H9 (cell line): ENCODE measurements around the gene JARID2. TPM values are rescaled to one million over a fixed set of nuclear protein-coding genes. Genes with fewer than 3 reads are reported as not detected.

ENCODE experiments used
- DNase-seq: peaks from one replicate; pipeline ENCODE4 v3.0.0-alpha.2; 2017
- H2AFZ ChIP-seq: one replicate; pipeline ENCODE4 v1.6.1; 2013; ENCODE audit warnings: mild to moderate bottlenecking, low read length, control low read depth, moderate library complexity
- H2AK5ac ChIP-seq: 2 replicates; pipeline ENCODE4 v1.6.1; 2013; ENCODE audit warnings: low read length, control low read depth, mixed read lengths; ENCODE audit not compliant: insufficient read length
- H2BK120ac ChIP-seq: one replicate; pipeline ENCODE4 v1.6.1; 2013; ENCODE audit warnings: low read depth, mild to moderate bottlenecking, low read length, control low read depth, inconsistent platforms; ENCODE audit not compliant: poor library complexity, severe bottlenecking
- H2BK12ac ChIP-seq: 2 replicates; pipeline ENCODE4 v1.6.1; 2013; ENCODE audit warnings: low read length, control low read depth, mixed read lengths, low read depth; ENCODE audit not compliant: insufficient read length
- H2BK15ac ChIP-seq: 2 replicates; pipeline ENCODE4 v1.6.1; 2013; ENCODE audit warnings: low read depth, low read length, control low read depth
- H2BK20ac ChIP-seq: one replicate; pipeline ENCODE4 v1.6.1; 2013; ENCODE audit warnings: low read depth, mild to moderate bottlenecking, low read length, control low read depth, inconsistent platforms; ENCODE audit not compliant: poor library complexity, severe bottlenecking
- H2BK5ac ChIP-seq: 2 replicates; pipeline ENCODE4 v1.6.1; 2013; ENCODE audit warnings: low read length, control low read depth, mixed read lengths; ENCODE audit not compliant: insufficient read length
- H3K14ac ChIP-seq: 2 replicates; pipeline ENCODE4 v1.6.1; 2013; ENCODE audit warnings: low read length, control low read depth; ENCODE audit not compliant: insufficient read depth
- H3K18ac ChIP-seq: 2 replicates; pipeline ENCODE4 v1.6.1; 2013; ENCODE audit warnings: low read depth, mild to moderate bottlenecking, mixed read lengths, low read length, control low read depth; ENCODE audit not compliant: insufficient read length
- H3K23ac ChIP-seq: 2 replicates; pipeline ENCODE4 v1.6.1; 2013; ENCODE audit warnings: low read length, control low read depth, mixed read lengths, low read depth; ENCODE audit not compliant: insufficient read length
- H3K23me2 ChIP-seq: 2 replicates; pipeline ENCODE4 v1.6.1; 2013; ENCODE audit warnings: low read depth, mild to moderate bottlenecking, mixed read lengths, low read length, control low read depth; ENCODE audit not compliant: insufficient read length, poor library complexity, severe bottlenecking
- H3K27ac ChIP-seq: 2 replicates; pipeline ENCODE4 v1.5.1; 2013; ENCODE audit warnings: low read length, control low read depth, mixed read lengths, low read depth; ENCODE audit not compliant: insufficient read length
- H3K27me3 ChIP-seq: 2 replicates; pipeline ENCODE4 v1.6.1; 2013; ENCODE audit warnings: low read length, control low read depth, inconsistent platforms; ENCODE audit not compliant: insufficient read depth
- H3K4ac ChIP-seq: 2 replicates; pipeline ENCODE4 v1.6.1; 2013; ENCODE audit warnings: low read depth, mild to moderate bottlenecking, control low read depth, inconsistent platforms, low read length, moderate library complexity
- H3K4me1 ChIP-seq: 2 replicates; pipeline ENCODE4 v1.6.1; 2013; ENCODE audit warnings: low read length, control low read depth, inconsistent platforms; ENCODE audit not compliant: insufficient read depth
- H3K4me2 ChIP-seq: 2 replicates; pipeline ENCODE4 v1.6.1; 2013; ENCODE audit warnings: low read length, control low read depth, mixed read lengths; ENCODE audit not compliant: insufficient read length, insufficient read depth
- H3K56ac ChIP-seq: 2 replicates; pipeline ENCODE4 v1.6.1; 2013; ENCODE audit warnings: low read depth, mild to moderate bottlenecking, mixed read lengths, low read length, control low read depth; ENCODE audit not compliant: insufficient read length
- H3K79me1 ChIP-seq: 2 replicates; pipeline ENCODE4 v1.6.1; 2013; ENCODE audit warnings: low read depth, mild to moderate bottlenecking, moderate library complexity, low read length, control low read depth, inconsistent platforms; ENCODE audit not compliant: insufficient read depth, poor library complexity, severe bottlenecking
- H3K79me2 ChIP-seq: 2 replicates; pipeline ENCODE4 v1.6.1; 2013; ENCODE audit warnings: low read length, control low read depth, inconsistent platforms; ENCODE audit not compliant: insufficient read depth
- H3K9ac ChIP-seq: 2 replicates; pipeline ENCODE4 v1.6.1; 2013; ENCODE audit warnings: low read length, control low read depth, mixed read lengths; ENCODE audit not compliant: insufficient read length; ENCODE audit errors: extremely low read depth
- H3K9me3 ChIP-seq: one replicate; pipeline ENCODE4 v1.6.1; 2013; ENCODE audit warnings: low read depth, low read length, inconsistent platforms; ENCODE audit not compliant: control insufficient read depth
- H3T11ph ChIP-seq: one replicate; pipeline ENCODE4 v1.6.1; 2013; ENCODE audit warnings: mild to moderate bottlenecking, low read length, control low read depth, inconsistent platforms
- H4K20me1 ChIP-seq: one replicate; pipeline ENCODE4 v1.6.1; 2013; ENCODE audit not compliant: control insufficient read depth, insufficient read length, insufficient read depth
- H4K5ac ChIP-seq: 2 replicates; pipeline ENCODE4 v1.6.1; 2013; ENCODE audit warnings: low read depth, mild to moderate bottlenecking, mixed read lengths, low read length, control low read depth; ENCODE audit not compliant: insufficient read length
- H4K8ac ChIP-seq: replicated peaks from 2 replicates; pipeline ENCODE4 v1.6.1; 2013; ENCODE audit warnings: low read length, control low read depth, mixed read lengths, low read depth; ENCODE audit not compliant: insufficient read length
- H4K91ac ChIP-seq: 2 replicates; pipeline ENCODE4 v1.6.1; 2013; ENCODE audit warnings: low read depth, mild to moderate bottlenecking, moderate library complexity, mixed read lengths, low read length, control low read depth; ENCODE audit not compliant: insufficient read length
- H3K27ac Mint-ChIP-seq, 3 experiments: 2 replicates in 2 of 3; 3 replicates in 1 of 3; pipeline ENCODE4 v1.8.0; 2020 to 2021; ENCODE audit warnings: mixed read lengths in 3 of 3, mild to moderate bottlenecking in 1 of 3, moderate library complexity in 1 of 3
- H3K27me3 Mint-ChIP-seq: 2 replicates; pipeline ENCODE4 v1.8.0; 2021; ENCODE audit warnings: low read depth, mild to moderate bottlenecking, moderate library complexity, mixed read lengths
- H3K36me3 Mint-ChIP-seq, 3 experiments: 2 replicates in 2 of 3; 3 replicates in 1 of 3; pipeline ENCODE4 v1.8.0; 2020 to 2021; ENCODE audit warnings: low read depth in 3 of 3, mixed read lengths in 3 of 3; ENCODE audit not compliant: insufficient read depth in 1 of 3
- H3K4me1 Mint-ChIP-seq, 2 experiments: 2 replicates each; pipeline ENCODE4 v1.8.0; 2020; ENCODE audit warnings: mixed read lengths in 2 of 2
- H3K4me3 Mint-ChIP-seq, 2 experiments: 2 replicates in 1 of 2; 3 replicates in 1 of 2; pipeline ENCODE4 v1.8.0; 2020 to 2021; ENCODE audit warnings: mild to moderate bottlenecking in 2 of 2, mixed read lengths in 2 of 2, moderate library complexity in 1 of 2
- H3K9me3 Mint-ChIP-seq, 2 experiments: 2 replicates in 1 of 2; 3 replicates in 1 of 2; pipeline ENCODE4 v1.8.0; 2020; ENCODE audit warnings: mild to moderate bottlenecking in 2 of 2, mixed read lengths in 2 of 2, moderate library complexity in 1 of 2
- CTCF ChIP-seq: fragments of 200-600 bp; sonication (generic); conservative IDR thresholded peaks from 3 replicates; pipeline ENCODE4 v1.8.0; 2021; ENCODE audit warnings: antibody characterized with exemption, mild to moderate bottlenecking
- WGBS: extraction: QIAGEN DNeasy Blood & Tissue Kit; methylation state at CpG from one replicate; pipeline ENCODE4 v1.1.7; 2013; ENCODE audit warnings: missing lambda C conversion rate, low lambda C conversion rate, mixed read lengths; ENCODE audit not compliant: insufficient read length; ENCODE audit errors: extremely low coverage; 5-methylcytosine and 5-hydroxymethylcytosine counted together
- total RNA-seq: library from RNA; stranded (reverse); gene quantifications from 2 replicates; pipeline ENCODE4 v1.2.1, GENCODE V29; 2021

JARID2 gene
- total RNA-seq, 1 experiment from 2014 or later, result 174 TPM

GRCh38 chr6:15521582-15521981 is 275.7 kb downstream of the JARID2 start:
- Histone ChIP-seq H3K4ac (no peak overlapping the region), H2BK5ac (no peak overlapping the region), H3K79me1 (no peaks in the 10 kb centered on the region), H2BK15ac (no peak overlapping the region), H2AK5ac (no peak overlapping the region), H2BK120ac (no peak overlapping the region), H3K79me2 (no peaks in the 10 kb centered on the region), H3K14ac (no peak overlapping the region), H2BK12ac (no peak overlapping the region), H3K4me1 (no peaks in the 10 kb centered on the region), H3K27ac (no peak overlapping the region), H3K18ac (no peak overlapping the region), H4K5ac (no peak overlapping the region), H3K4me2 (no peak overlapping the region), H4K8ac (no peak overlapping the region), H4K20me1 (no peaks in the 10 kb centered on the region), H3K27me3 (no peaks in the 10 kb centered on the region), H3K9me3 (peaks cover 8% of the 10 kb centered on the region), H4K91ac (no peak overlapping the region), H3K23ac (no peak overlapping the region), H3K56ac (no peak overlapping the region), H2BK20ac (no peak overlapping the region), H3K23me2 (no peaks in the 10 kb centered on the region), H3K9ac (no peak overlapping the region), H2AFZ (no peak overlapping the region), H3T11ph (no peak overlapping the region)
- no peak overlapping the region for H3K27ac Mint-ChIP-seq
- no peak for DNase-seq
- WGBS, result no CpG with 5 or more reads among the region's 6 CpGs
- H3K4me3 Mint-ChIP-seq, result no peak overlapping the region
- no peak for TF ChIP-seq CTCF
- H3K36me3 Mint-ChIP-seq, result peaks cover 77 to 98% (median 98%) of the 10 kb centered on the region in 3 experiments
- peaks cover 0 to 13% of the 10 kb centered on the region in 2 experiments; a peak in 2 of 4 replicates for H3K4me1 Mint-ChIP-seq
- peaks cover 15% of the 10 kb centered on the region for H3K27me3 Mint-ChIP-seq
- H3K9me3 Mint-ChIP-seq, result peaks cover 10 to 29% of the 10 kb centered on the region in 2 experiments
